NCI-H1092 treated with DMSO at 0.1 percent for 48 hours (cell line): ENCODE measurements around the gene SMYD3.
A peak's percentile ranks its signal among the peaks of the same experiment; 100 is the strongest.
"Not testable (repeated sequence)": the region's sequence is repeated elsewhere in the genome, so short reads cannot be mapped to it uniquely, and the experiment has no call there.

ENCODE experiments used
- DNase-seq: peaks from one replicate; lab custom pipeline; 2025; lab: John Stamatoyannopoulos, UW

SMYD3 gene

GRCh38 chr1:246355411-246356230, 151.5 kb downstream of the SMYD3 start:
- no peak for DNase-seq

GRCh38 chr1:246351721-246352120, 155.4 kb downstream of the SMYD3 start:
- DNase-seq, result no peak

DNA sequence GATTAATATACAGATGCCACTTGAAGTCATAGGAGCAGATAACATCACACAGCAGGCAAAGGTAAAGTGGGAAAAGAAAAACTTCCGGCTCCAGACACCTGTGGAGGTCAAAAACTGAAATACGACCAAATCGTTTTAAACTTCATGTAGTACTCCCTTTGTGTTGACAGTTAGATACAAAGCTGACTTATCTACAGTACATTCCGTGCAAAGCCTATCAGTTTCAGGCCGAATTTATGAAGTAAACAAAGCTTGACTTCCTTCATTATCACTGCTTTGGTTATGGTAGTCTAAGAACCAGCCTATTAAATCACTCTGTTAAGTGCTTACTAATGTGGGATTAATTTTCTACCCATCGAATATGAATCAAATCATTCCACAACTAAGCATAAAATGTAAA, 156.3 kb downstream of the SMYD3 start:
- DNase-seq, result no peak

- no peak for DNase-seq
Measured at GRCh38 chr1:246343937-246344336, 163.1 kb downstream of the SMYD3 start.

DNA sequence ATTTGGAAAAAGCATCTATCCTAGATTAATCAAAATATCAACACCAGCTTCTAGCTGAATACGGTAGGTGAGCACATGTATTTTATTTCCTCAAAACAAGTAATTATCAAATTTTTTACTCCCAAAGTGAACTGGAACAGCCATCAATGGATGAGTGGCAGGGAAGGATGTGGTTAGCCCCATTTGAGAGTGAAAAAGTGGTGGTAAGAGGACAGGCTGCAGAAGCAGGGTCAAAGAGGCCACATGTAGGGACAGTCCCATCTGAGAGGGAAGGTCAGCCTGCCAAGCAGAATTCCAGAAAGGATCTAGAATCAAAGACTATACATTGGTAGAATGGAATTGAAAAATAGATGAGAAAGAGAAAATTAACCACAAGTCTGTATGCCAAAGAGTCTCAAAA, 163.8 kb downstream of the SMYD3 start:
- no peak for DNase-seq

DNA sequence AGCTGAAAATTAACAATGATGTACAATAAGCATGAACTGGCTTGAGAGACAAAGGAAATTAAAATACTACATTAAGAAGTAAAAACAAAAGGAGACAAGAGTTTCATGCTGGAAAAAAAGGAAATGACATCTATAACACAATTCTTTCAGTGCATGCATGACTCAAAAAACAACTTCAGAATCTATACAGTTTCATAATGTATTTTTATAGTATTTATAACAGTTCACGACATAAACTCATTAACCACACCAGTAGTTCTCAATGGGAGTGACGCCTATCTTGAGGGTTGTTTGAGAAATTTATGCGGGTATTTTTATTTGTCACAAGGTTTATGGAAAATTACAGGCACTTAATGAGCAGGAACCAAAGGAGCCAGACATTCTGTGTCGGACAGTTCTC, 168.5 kb downstream of the SMYD3 start:
- no peak for DNase-seq

DNA sequence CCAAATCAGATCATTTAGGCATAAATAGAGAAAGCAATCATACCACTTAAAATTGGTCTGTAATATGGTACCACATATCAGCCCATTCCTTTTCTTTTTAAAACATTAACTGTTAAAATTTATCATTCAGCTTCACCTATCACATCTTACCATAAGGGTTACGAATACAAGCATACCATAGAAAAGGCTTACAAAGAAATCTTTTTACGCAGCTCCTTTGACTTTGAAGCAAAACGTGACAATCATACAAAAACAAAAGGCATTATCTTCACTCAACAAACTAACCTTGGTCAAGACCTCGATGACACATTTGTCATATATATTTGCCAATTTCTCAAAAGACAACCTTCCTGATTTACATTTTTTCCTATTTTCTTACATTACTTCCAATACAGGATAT, 169.0 kb downstream of the SMYD3 start:
- no peak for DNase-seq

DNA sequence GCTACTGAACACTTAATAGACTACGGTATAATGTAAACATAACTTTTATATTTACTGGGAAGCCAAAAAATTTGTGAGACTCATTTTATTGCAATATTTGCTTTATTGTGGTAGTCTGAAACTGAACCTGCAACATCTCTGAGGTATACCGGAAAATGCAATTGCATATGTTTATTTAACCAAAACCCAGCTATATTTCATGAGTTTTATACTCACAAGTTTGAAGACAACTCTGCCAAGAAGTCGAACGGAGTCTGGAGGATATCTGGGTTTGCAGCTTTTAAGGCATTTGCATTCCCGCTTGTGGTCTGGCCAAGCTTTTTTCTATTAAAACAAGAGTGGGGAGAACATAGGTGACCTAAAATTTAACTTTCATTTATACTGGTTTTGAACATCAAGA, 171.9 kb downstream of the SMYD3 start:
- DNase-seq, result no peak

- DNase-seq, result no peak
Measured at GRCh38 chr1:246333855-246334254, 173.2 kb downstream of the SMYD3 start.

- no peak for DNase-seq
Measured at GRCh38 chr1:246332078-246332477, 175.0 kb downstream of the SMYD3 start.

DNA sequence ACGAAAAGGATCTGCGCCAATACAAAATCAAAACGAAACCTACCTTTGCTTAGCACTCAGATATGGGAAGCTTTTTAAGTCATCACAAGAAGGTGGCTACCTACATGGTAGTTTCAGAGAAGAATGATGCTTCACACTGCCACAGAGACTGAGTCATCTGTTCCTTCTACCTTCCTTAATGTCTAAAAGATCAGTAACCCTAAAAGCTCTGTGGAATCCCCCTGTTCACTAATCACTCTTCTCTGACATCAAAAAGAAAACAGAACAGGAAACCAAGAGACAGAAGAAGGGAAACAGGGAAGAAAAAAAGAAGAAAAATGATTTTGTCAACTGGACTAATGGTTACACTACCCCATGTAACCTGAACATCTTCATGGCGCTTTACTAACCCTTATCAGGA, 177.2 kb downstream of the SMYD3 start:
- no peak for DNase-seq

DNA sequence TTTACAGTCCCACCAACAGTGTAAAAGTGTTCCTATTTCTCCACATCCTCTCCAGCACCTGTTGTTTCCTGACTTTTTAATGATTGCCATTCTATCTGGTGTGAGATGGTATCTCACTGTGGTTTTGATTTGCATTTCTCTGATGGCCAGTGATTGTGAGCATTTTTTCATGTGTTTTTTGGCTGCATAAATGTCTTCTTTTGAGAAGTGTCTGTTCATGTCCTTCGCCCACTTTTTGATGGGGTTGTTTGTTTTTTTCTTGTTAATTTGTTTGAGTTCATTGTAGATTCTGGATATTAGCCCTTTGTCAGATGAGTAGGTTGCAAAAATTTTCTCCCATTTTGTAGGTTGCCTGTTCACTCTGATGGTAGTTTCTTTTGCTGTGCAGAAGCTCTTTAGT, 177.8 kb downstream of the SMYD3 start:
- DNase-seq, result not testable (repeated sequence)

DNA sequence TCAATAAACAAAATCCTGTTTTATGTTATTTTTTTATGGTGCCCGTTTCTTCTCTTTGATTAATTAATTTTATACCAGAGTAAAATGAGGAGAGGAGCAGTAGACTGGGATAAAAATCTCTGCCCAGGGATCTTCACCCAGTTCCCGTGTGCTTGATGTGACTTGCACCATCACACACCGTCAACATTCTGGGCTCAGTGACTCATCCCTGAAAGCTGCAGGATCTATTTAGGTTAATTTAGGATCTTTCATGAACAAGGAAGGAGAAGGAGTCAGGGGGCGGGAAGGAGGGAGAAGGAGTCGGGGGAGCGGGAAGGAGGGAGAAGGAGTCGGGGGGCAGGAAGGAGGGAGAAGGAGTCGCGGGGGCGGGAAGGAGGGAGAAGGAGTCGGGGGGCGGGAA, 182.4 kb downstream of the SMYD3 start:
- no peak for DNase-seq

GRCh38 chr1:246324033-246324432, 183.0 kb downstream of the SMYD3 start:
- not testable (repeated sequence) for DNase-seq

DNA sequence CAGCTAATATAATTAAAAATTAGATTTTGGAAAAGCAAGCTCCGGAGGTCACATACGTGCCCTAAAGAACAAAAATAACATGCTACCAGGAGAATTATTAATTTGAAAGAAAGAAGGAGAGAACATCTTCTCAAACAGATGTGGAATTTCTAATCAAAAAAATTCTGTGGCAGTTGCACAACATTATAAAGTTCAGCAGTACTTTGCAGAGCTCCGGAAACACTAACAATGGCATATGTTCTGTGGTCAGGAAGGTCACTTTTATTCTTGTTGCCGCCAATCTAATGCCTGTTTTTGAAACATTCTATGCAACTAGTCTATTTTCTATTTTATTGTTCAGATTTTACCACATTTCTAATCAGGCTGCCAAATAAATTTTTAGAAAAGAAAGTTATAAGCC, 186.8 kb downstream of the SMYD3 start:
- no peak for DNase-seq

- DNase-seq, result no peak
Measured at GRCh38 chr1:246319083-246319714, 187.9 kb downstream of the SMYD3 start.

DNA sequence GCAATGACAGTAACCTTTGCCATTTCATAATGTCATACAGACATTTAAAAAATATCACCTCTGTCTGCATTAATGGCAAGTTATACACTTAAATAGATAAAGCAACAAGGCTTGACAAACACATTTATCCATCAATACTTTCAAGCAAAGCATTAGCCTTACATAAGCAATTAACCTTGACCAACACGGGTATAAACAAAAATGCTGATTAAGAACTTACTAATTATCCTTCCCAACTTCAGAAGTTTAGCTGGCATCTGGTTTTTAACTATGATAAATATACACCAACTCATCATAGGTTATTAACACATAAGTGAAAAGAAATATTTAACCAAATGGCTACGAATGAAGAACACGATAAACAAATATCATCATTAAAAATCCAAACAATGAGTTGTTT, 188.5 kb downstream of the SMYD3 start:
- DNase-seq, result no peak

DNA sequence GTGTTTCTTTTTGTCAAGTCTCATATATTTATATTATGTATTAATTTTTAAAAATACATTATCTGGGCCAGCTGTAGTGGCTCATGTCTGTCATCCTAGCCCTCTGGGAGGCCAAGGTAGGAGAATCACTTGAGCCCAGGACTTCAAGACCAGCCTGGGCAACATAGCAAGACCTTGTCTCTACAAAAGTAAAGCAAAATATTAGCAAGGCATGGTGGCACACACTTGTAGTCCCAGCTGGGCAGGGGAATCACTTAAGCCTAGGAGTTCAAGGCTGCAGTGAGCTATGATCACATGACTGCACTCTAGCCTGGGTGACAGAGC, 189.1 kb downstream of the SMYD3 start:
- DNase-seq, result no peak

DNA sequence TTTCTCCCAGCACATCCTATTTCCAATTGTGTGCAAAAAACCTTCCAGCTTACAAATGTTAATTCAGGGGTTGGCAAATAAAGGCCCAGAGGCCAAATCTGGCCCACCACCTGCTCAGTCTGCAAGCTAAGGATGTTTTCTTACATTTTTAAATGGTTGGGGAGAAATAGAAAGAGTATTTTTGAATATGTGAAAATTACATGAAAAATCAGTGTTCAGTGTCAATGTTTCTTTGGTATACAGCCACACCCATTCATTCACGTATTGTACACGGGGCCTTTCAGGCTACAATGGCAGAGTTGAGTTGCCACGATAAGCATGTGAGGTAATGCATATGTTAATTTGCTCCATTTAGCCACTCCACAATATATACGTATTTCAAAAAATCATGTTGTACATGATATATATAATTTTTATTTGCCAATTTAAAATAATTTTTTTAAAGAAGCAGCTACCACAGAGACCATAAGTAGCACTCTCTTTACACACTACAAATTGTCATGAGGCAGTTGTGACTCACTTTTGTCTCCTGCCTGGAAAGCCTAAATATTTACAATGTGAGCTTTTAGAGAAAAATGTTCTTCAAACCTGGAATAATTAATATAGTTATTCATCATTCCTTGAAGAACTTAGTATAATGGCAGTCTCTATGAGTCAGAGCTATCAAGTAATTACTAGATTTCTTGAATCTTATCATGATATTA, 189.6 kb downstream of the SMYD3 start:
- DNase-seq, result no peak

DNA sequence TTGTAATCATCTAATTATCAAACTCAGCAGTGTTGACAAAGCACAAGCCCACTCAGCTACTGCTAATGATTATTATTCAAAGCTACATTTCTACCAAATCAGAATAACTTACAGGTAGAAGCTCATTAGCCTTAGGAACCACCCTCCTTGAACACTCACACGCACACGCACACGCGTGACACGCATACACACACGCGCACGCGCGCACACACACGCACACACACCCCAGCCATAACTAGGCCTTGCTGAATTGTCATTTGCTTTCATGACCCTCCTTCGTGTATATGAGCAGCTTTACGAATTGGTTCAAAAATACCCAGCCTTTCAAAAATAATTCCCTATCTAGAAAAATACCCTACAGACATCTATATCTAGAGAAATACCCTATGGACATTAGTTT, 195.6 kb downstream of the SMYD3 start:
- no peak for DNase-seq

GRCh38 chr1:246309247-246309884, 197.7 kb downstream of the SMYD3 start:
- no peak for DNase-seq

GRCh38 chr1:246308533-246309075, 198.5 kb downstream of the SMYD3 start:
- peak; percentile 53 for DNase-seq
